Prostate gland (tissue), 2 donors: Measurements from ENCODE around the gene CDC34.

Experiments used
- POLR2A ChIP-seq: fragments of 450-650 bp; IDR thresholded peaks from one replicate; pipeline ENCODE4 v1.6.1; 2016; ENCODE audit warnings: antibody characterized with exemption, mild to moderate bottlenecking
- TF ChIP-seq, protein P1 (sequence below), 4 experiments: fragments of 200-600 bp in 2 of 4; fragments of 450-650 bp in 2 of 4; sonication (generic) in 2 of 4; IDR thresholded peaks; 1 replicate in 3 of 4; 2 replicates in 1 of 4; pipeline ENCODE4 v1.5.1; 2016 to 2019; ENCODE audit warnings: antibody characterized with exemption in 4 of 4, mild to moderate bottlenecking in 2 of 4, moderate library complexity in 2 of 4

DNA sequence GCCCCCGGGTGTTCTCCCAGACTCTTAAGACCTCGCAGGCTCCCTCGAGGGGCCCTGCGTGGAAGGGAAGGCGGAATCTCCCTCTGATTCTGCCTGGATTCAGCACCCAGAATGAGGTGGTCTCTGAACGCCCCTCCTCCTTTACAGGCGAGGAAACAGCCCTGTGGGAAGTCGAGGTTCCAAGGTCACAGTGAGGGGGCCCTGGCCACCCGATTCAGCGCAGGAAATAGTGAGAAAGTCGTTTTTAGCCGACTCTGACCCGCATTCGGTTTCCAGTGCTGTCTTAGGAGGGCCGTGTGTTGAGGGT lies 41.9 kb downstream of the CDC34 start:
- TF ChIP-seq, protein P1, sequence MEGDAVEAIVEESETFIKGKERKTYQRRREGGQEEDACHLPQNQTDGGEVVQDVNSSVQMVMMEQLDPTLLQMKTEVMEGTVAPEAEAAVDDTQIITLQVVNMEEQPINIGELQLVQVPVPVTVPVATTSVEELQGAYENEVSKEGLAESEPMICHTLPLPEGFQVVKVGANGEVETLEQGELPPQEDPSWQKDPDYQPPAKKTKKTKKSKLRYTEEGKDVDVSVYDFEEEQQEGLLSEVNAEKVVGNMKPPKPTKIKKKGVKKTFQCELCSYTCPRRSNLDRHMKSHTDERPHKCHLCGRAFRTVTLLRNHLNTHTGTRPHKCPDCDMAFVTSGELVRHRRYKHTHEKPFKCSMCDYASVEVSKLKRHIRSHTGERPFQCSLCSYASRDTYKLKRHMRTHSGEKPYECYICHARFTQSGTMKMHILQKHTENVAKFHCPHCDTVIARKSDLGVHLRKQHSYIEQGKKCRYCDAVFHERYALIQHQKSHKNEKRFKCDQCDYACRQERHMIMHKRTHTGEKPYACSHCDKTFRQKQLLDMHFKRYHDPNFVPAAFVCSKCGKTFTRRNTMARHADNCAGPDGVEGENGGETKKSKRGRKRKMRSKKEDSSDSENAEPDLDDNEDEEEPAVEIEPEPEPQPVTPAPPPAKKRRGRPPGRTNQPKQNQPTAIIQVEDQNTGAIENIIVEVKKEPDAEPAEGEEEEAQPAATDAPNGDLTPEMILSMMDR (IDR thresholded peaks at IDR 0.05) = no peak
- TF ChIP-seq POLR2A = no peak
